ENCODE data around the gene ARNT2. TPM values are rescaled to one million over a fixed set of nuclear protein-coding genes. Genes with fewer than 3 reads are reported as not detected.
"Not testable (repeated sequence)": the region's sequence is repeated elsewhere in the genome, so short reads cannot be mapped to it uniquely, and the experiment has no call there.

Gene ARNT2
- polyA plus RNA-seq, 3 donors = 0.52 to 1.9 (median 1.5) TPM

GRCh38 chr15:80637747-80638146, 233.6 kb downstream of the ARNT2 start:
- 69 to 80% (median 76%) methylated on average over 3 of the region's 3 CpGs for WGBS, 3 donors
- no peak overlapping the region for H3K27ac ChIP-seq (ENCODE audit: low read depth, low read length)

DNA sequence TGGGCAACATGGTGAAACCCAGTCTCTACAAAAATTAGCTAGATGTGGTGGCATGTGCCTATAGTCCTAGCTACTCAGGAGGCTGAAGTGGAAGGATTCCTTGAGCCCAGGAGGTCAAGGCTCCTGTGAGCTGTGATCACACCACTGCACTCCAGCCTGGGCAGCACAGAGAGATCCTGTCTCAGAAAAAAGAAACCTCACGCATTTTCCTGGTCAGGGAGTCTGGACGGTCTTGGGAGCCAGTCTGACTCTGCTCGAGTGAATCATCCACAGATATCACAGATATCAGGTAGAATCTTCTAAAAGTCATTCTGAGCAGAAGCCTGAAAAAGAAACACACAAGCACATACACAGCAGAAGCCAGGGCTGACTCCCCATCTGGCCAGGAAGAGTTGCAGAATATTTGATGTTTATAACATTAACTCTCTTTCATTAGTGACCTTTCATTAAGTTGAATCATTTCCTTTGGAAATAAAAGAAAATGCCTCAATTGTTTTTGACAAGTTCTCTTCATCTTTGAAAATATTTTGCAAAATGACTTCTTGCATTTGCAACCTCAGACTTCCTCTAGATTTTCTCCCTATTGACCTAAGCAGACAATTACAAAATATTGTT, 234.5 kb downstream of the ARNT2 start:
- no peak overlapping the region for H3K27ac ChIP-seq (ENCODE audit: low read depth, low read length)
- 63 to 71% (median 71%) methylated on average over 3 of the region's 3 CpGs for WGBS, 3 donors

GRCh38 chr15:80639168-80639555, 235.0 kb downstream of the ARNT2 start:
- H3K27ac ChIP-seq (ENCODE audit: low read depth, low read length) = no peak overlapping the region
- WGBS, 3 donors = 63 to 70% (median 69%) methylated on average over 2 of the region's 2 CpGs

DNA sequence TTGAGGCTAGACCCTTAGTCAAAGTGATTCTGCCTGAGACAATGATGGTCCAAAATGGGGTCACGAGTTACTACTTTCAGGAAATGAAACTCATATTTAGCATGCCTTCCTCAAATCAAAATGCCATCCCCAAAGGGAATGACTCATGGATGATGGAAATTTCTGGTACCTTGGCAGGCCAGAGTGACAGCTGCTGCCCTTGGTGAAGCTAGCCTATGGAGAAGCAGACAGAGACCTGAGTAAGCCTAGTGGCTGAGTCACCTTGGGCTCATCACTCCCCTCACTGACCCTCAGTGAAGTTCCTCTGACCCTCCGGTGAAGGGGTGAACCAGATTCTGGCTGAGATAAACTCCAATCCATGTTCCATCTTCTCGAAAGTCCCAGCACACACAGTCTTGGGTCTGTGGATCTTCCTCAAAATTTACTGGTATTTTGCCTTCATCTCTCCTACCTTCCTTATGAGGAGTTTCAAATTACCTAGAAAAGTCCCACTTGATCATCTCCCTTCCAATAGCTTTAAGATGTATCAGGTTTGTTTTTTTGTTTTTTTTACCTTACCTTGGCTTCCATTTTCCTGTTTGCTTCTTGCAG, 236.4 kb downstream of the ARNT2 start:
- WGBS, 3 donors = 88 to 91% (median 88%) methylated on average over 3 of the region's 3 CpGs
- H3K27ac ChIP-seq (ENCODE audit: low read depth, low read length) = no peak overlapping the region

- H3K27ac ChIP-seq (ENCODE audit: low read depth, low read length) = no peak overlapping the region
- 91 to 94% (median 94%) methylated on average over 7 of the region's 7 CpGs for WGBS, 3 donors
Observed at GRCh38 chr15:80641384-80641783, 237.2 kb downstream of the ARNT2 start.

GRCh38 chr15:80643431-80643951, 239.3 kb downstream of the ARNT2 start:
- WGBS, 3 donors = 44 to 64% (median 52%) methylated on average over 7 of the region's 7 CpGs
- H3K27ac ChIP-seq (ENCODE audit: low read depth, low read length) = no peak overlapping the region

GRCh38 chr15:80645494-80646065, 241.4 kb downstream of the ARNT2 start:
- WGBS, 3 donors = 39 to 61% (median 42%) methylated on average over 4 of the region's 4 CpGs

DNA sequence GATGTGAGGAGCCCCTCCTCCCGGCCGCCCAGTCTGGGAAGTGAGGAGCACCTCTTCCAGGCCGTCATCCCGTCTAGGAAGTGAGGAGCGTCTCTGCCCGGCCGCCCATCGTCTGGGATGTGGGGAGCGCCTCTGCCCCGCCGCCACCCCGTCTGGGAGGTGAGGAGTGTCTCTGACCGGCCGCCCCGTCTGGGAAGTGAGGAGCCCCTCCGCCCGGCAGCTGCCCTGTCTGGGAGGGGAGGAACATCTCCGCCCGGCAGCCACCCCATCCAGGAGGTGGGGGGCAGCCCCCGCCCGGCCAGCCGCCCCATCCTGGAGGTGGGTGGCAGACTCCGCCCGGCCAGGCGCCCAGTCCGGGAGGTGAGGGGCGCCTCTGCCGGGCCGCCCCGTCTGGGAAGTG, 243.2 kb downstream of the ARNT2 start:
- not testable (repeated sequence) for H3K27ac ChIP-seq (ENCODE audit: low read depth, low read length)
- WGBS, 3 donors = 96 to 99% (median 97%) methylated on average over 29 to 30 of the region's 30 CpGs

More at GRCh38 chr15:80645494-80646065, 241.4 kb downstream of the ARNT2 start:
- no peak overlapping the region for H3K27ac ChIP-seq (ENCODE audit: low read depth, low read length)

Other genes starting within 250 kb of the ARNT2 start
- gene CTXND1, start 152.2 kb upstream of the ARNT2 start, polyA plus RNA-seq = under 1 TPM; 0.12 to 0.33 (median 0.22) TPM

All from adipose tissue (tissue), 3 donors.